Measurements from ENCODE around the gene DPP4.

DNA sequence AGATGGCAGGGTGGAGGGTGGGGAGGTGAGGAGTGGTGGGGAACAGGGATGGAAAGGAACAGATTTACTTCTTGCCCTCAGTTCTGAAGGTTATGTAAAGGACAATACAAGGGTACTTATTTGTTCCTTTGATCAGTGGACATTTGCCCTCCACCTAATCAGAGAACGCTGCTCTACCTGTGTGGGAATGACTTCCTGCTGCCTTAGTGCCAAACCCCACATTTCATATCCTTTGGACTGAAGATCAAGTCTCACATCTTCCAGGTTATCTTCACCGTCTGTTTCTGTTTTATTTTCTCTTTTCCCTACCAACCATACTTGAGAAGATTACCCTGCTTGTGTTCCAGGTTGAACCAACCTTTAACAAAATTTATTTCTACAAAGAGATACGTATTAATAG, 8.7 kb upstream of the DPP4 start:
- TF ChIP-seq, protein P1, sequence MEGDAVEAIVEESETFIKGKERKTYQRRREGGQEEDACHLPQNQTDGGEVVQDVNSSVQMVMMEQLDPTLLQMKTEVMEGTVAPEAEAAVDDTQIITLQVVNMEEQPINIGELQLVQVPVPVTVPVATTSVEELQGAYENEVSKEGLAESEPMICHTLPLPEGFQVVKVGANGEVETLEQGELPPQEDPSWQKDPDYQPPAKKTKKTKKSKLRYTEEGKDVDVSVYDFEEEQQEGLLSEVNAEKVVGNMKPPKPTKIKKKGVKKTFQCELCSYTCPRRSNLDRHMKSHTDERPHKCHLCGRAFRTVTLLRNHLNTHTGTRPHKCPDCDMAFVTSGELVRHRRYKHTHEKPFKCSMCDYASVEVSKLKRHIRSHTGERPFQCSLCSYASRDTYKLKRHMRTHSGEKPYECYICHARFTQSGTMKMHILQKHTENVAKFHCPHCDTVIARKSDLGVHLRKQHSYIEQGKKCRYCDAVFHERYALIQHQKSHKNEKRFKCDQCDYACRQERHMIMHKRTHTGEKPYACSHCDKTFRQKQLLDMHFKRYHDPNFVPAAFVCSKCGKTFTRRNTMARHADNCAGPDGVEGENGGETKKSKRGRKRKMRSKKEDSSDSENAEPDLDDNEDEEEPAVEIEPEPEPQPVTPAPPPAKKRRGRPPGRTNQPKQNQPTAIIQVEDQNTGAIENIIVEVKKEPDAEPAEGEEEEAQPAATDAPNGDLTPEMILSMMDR (IDR thresholded peaks at IDR 0.05), result no peak
- TF ChIP-seq POLR2A (IDR thresholded peaks at IDR 0.05) (no peak), POLR2AphosphoS5 (IDR thresholded peaks at IDR 0.05) (no peak)
